Stomach smooth muscle (tissue), 2 donors: Measurements from ENCODE around the gene CIRBP.
"Not testable (repeated sequence)": the region's sequence is repeated elsewhere in the genome, so short reads cannot be mapped to it uniquely, and the experiment has no call there.

Experiments used
- H3K27ac ChIP-seq: one replicate; pipeline ENCODE4 v1.7.0; 2013; ENCODE audit warnings: mild to moderate bottlenecking, low read length, inconsistent platforms
- H3K27me3 ChIP-seq, 2 donors: one replicate each; pipeline ENCODE4 v1.7.0; 2013; ENCODE audit warnings: low read length in 2 of 2; ENCODE audit not compliant: insufficient read depth in 2 of 2, control insufficient read depth in 1 of 2
- H3K36me3 ChIP-seq, 2 donors: one replicate each; pipeline ENCODE4 v1.7.0; 2013; ENCODE audit warnings: low read length in 2 of 2; ENCODE audit not compliant: control insufficient read depth in 2 of 2, insufficient read depth in 2 of 2
- H3K4me1 ChIP-seq: one replicate; pipeline ENCODE4 v1.7.0; 2013; ENCODE audit warnings: low read length; ENCODE audit not compliant: control insufficient read depth, insufficient read depth
- H3K4me3 ChIP-seq, 2 donors: one replicate each; pipeline ENCODE4 v1.7.0; 2013; ENCODE audit warnings: low read length in 2 of 2
- H3K9ac ChIP-seq, 2 donors: one replicate each; pipeline ENCODE4 v1.7.0; 2013; ENCODE audit warnings: low read length in 2 of 2, mild to moderate bottlenecking in 1 of 2
- H3K9me3 ChIP-seq, 2 donors: one replicate each; pipeline ENCODE4 v1.7.0; 2013; ENCODE audit warnings: low read length in 2 of 2; ENCODE audit not compliant: control insufficient read depth in 2 of 2
- donor health status: healthy.
- donor health status: Pancreatic carcinoma.

CIRBP gene

GRCh38 chr19:1311543-1312091, 42.5 kb downstream of the CIRBP start:
- Histone ChIP-seq H3K36me3 (no peaks in the 10 kb centered on the region), H3K27me3 (peaks cover 18 to 40% of the 10 kb centered on the region in 2 donors), H3K4me3 (no peak overlapping the region)

GRCh38 chr19:1312767-1313694, 43.9 kb downstream of the CIRBP start:
- Histone ChIP-seq H3K9me3 (no peaks in the 10 kb centered on the region), H3K27me3 (peaks cover 27 to 43% of the 10 kb centered on the region in 2 donors), H3K9ac (no peak overlapping the region)

More at GRCh38 chr19:1311543-1312091, 42.5 kb downstream of the CIRBP start:
- H3K9me3 ChIP-seq = no peaks in the 10 kb centered on the region
- H3K9ac ChIP-seq = no peak overlapping the region
- no peak overlapping the region for H3K27ac ChIP-seq
- peaks cover 8% of the 10 kb centered on the region for H3K4me1 ChIP-seq

GRCh38 chr19:1313695-1314613, 44.8 kb downstream of the CIRBP start:
- no peak overlapping the region for H3K9ac ChIP-seq
- H3K27ac ChIP-seq = no peak overlapping the region
- H3K4me3 ChIP-seq = no peak overlapping the region
- peaks cover 8% of the 10 kb centered on the region for H3K4me1 ChIP-seq
- no peaks in the 10 kb centered on the region for H3K9me3 ChIP-seq
- H3K36me3 ChIP-seq = no peaks in the 10 kb centered on the region
- H3K27me3 ChIP-seq = peaks cover 27 to 43% of the 10 kb centered on the region in 2 donors

More at GRCh38 chr19:1312767-1313694, 43.9 kb downstream of the CIRBP start:
- Histone ChIP-seq H3K36me3 (no peaks in the 10 kb centered on the region), H3K27ac (no peak overlapping the region), H3K4me1 (peaks cover 8% of the 10 kb centered on the region), H3K4me3 (no peak overlapping the region)

GRCh38 chr19:1315470-1316166, 46.5 kb downstream of the CIRBP start:
- no peaks in the 10 kb centered on the region for H3K36me3 ChIP-seq
- peaks cover 8% of the 10 kb centered on the region for H3K4me1 ChIP-seq
- peak overlapping the region in 1 of 2 donors; percentile 49 for H3K4me3 ChIP-seq
- no peaks in the 10 kb centered on the region for H3K9me3 ChIP-seq
- H3K27ac ChIP-seq = no peak overlapping the region
- peaks cover 19 to 31% of the 10 kb centered on the region in 2 donors for H3K27me3 ChIP-seq
- H3K9ac ChIP-seq = no peak overlapping the region

DNA sequence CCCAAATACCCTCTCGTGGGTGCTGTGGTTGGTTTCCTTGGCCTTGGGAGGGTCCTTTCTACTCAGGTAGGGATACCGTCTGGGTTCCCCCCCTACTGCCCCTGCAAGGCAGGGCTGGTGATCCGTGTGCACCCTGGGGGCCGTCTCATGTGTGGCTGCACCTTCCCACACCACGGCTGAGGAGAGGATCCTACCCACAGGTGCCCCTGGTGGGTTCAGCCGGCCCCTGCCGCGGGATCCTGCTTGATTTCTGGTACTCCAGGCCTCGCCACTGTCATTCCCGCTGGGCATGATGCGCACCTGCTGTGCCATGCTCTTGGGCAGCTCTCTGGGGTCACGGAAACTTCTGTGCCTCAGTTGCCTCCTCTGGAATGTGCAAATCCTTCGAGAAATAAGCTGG, 47.3 kb downstream of the CIRBP start:
- Histone ChIP-seq H3K36me3 (no peaks in the 10 kb centered on the region), H3K27ac (no peak overlapping the region), H3K27me3 (peaks cover 23 to 26% of the 10 kb centered on the region in 2 donors), H3K4me3 (no peak overlapping the region), H3K4me1 (peaks cover 8% of the 10 kb centered on the region), H3K9ac (no peak overlapping the region), H3K9me3 (no peaks in the 10 kb centered on the region)

GRCh38 chr19:1317274-1318003, 48.3 kb downstream of the CIRBP start:
- Histone ChIP-seq H3K9ac (no peak overlapping the region), H3K9me3 (no peaks in the 10 kb centered on the region), H3K27ac (no peak overlapping the region), H3K36me3 (no peaks in the 10 kb centered on the region), H3K27me3 (peaks cover 26 to 28% of the 10 kb centered on the region in 2 donors), H3K4me1 (peaks cover 8% of the 10 kb centered on the region), H3K4me3 (no peak overlapping the region)

DNA sequence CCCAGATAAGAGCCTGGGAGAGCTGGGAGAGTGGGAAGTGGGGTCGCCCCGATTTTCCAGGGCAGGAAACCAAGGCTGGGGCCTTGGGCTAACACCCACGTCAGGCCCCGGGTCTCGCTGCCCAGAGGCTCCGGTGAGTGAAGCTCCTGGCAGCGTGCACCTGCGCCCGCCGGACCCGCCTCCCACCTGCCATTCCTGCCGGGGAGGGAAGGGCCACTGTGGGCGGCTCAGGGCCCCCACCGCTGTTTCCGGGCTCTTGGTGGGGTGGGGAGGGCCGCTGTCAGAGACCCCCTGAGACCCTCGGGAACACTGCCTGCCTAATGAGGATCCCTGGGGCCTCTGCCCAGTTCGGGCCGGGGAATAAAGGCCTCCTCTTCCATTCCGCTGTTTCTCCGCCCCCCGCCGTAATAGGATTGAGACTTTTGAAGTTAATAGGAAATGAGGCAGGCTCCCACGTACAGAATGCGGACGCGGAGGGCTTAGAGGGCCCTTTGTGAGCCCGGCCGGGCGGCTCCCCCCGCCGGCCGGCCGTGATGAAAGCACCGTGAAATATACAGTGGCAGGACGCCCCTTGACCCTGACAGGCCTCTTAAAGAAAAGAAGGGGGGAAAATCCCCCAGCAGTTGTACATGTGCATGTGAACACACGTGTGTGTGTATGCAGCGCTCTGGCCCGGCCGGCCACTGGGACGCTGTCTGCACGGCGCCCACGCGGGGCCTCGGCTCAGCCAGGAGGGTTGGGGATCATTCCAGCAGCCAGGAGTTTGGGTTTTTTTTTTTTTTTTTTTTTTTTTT, 49.7 kb downstream of the CIRBP start:
- H3K9ac ChIP-seq = no peak overlapping the region
- no peak overlapping the region for H3K4me3 ChIP-seq
- peaks cover 29 to 32% of the 10 kb centered on the region in 2 donors for H3K27me3 ChIP-seq
- no peaks in the 10 kb centered on the region for H3K9me3 ChIP-seq
- no peaks in the 10 kb centered on the region for H3K36me3 ChIP-seq
- no peak overlapping the region for H3K27ac ChIP-seq
- H3K4me1 ChIP-seq = peaks cover 8% of the 10 kb centered on the region

- not testable (repeated sequence) for H3K9me3 ChIP-seq, H3K36me3 ChIP-seq, H3K27ac ChIP-seq, H3K9ac ChIP-seq, H3K4me3 ChIP-seq
- Histone ChIP-seq H3K4me1 (peaks cover 14% of the 10 kb centered on the region), H3K27me3 (peaks cover 31 to 33% of the 10 kb centered on the region in 2 donors)
Observed at GRCh38 chr19:1320282-1320650, 51.1 kb downstream of the CIRBP start.

- Histone ChIP-seq H3K36me3 (no peaks in the 10 kb centered on the region), H3K4me1 (peaks cover 8% of the 10 kb centered on the region), H3K27ac (no peak overlapping the region), H3K27me3 (peaks cover 19 to 26% of the 10 kb centered on the region in 2 donors), H3K9ac (no peak overlapping the region), H3K4me3 (no peak overlapping the region), H3K9me3 (no peaks in the 10 kb centered on the region)
Observed at GRCh38 chr19:1321539-1321938, 52.4 kb downstream of the CIRBP start.
